Measurements from ENCODE around the gene ZFC3H1. TPM values are rescaled to one million over a fixed set of nuclear protein-coding genes. Genes with fewer than 3 reads are reported as not detected.

The ZFC3H1 gene
- total RNA-seq, 1 donor from 2014 or later: 51.7 TPM

DNA sequence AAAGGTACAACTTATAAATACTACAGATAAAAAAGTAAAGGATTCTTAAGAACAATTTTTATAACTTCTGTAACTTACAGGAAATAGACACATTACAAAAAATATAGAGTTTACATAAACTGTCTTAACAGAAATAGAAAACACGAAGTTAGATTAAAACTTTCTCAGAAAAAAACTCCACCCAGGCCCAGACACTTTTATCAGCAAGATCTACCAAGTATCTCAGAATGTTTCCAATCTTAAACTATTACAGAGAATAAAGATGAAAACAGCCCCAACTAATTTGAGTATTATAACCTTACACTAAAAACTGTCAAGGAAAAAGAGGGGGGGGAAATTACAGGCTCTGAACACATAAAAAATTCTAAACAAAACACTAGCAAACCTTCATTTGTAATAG, 8.2 kb downstream of the ZFC3H1 start:
- TF ChIP-seq, protein P1, sequence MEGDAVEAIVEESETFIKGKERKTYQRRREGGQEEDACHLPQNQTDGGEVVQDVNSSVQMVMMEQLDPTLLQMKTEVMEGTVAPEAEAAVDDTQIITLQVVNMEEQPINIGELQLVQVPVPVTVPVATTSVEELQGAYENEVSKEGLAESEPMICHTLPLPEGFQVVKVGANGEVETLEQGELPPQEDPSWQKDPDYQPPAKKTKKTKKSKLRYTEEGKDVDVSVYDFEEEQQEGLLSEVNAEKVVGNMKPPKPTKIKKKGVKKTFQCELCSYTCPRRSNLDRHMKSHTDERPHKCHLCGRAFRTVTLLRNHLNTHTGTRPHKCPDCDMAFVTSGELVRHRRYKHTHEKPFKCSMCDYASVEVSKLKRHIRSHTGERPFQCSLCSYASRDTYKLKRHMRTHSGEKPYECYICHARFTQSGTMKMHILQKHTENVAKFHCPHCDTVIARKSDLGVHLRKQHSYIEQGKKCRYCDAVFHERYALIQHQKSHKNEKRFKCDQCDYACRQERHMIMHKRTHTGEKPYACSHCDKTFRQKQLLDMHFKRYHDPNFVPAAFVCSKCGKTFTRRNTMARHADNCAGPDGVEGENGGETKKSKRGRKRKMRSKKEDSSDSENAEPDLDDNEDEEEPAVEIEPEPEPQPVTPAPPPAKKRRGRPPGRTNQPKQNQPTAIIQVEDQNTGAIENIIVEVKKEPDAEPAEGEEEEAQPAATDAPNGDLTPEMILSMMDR (IDR thresholded peaks at IDR 0.05; ENCODE audit: insufficient read depth, low read depth, low read length): no peak
- no peak for TF ChIP-seq EZH2 (IDR thresholded peaks at IDR 0.05; ENCODE audit: insufficient read depth, low read length)
- no peak for FAIRE-seq
- H3K9me3 Mint-ChIP-seq (ENCODE audit: unreplicated experiment): no peaks in the 10 kb centered on the region
- Histone ChIP-seq H3K4me1 (ENCODE audit: insufficient read depth, low read length) (no peaks in the 10 kb centered on the region), H3K4me2 (ENCODE audit: low read length) (peak overlapping the region; percentile 57), H3K4me3 (ENCODE audit: insufficient read depth, low read depth, low read length) (no peak overlapping the region), H4K20me1 (ENCODE audit: insufficient read depth, low read length) (peaks cover 83% of the 10 kb centered on the region), H3K9me3 (ENCODE audit: insufficient read depth, low read depth, low read length) (no peaks in the 10 kb centered on the region), H3K36me3 (ENCODE audit: insufficient read depth, low read length) (peaks cover 50% of the 10 kb centered on the region), H3K27ac (ENCODE audit: low read depth, low read length) (no peak overlapping the region), H3K27me3 (ENCODE audit: insufficient read depth, low read length) (no peaks in the 10 kb centered on the region), H3K79me2 (ENCODE audit: insufficient read depth, low read length) (peaks cover 100% of the 10 kb centered on the region), H2AFZ (ENCODE audit: low read depth, low read length) (no peak overlapping the region), H3K9ac (ENCODE audit: low read length) (no peak overlapping the region)
- H3K27me3 Mint-ChIP-seq (ENCODE audit: low read depth, unreplicated experiment): no peaks in the 10 kb centered on the region
- no peak overlapping the region for H3K27ac Mint-ChIP-seq (ENCODE audit: unreplicated experiment)
- peaks cover 25% of the 10 kb centered on the region for H3K36me3 Mint-ChIP-seq (ENCODE audit: low read depth, unreplicated experiment)
- no peak for DNase-seq (ENCODE audit: low read depth)
- H3K4me3 Mint-ChIP-seq (ENCODE audit: unreplicated experiment): peak overlapping the region; percentile 69
- peaks cover 25% of the 10 kb centered on the region for H3K4me1 Mint-ChIP-seq (ENCODE audit: low read depth, unreplicated experiment)

DNA sequence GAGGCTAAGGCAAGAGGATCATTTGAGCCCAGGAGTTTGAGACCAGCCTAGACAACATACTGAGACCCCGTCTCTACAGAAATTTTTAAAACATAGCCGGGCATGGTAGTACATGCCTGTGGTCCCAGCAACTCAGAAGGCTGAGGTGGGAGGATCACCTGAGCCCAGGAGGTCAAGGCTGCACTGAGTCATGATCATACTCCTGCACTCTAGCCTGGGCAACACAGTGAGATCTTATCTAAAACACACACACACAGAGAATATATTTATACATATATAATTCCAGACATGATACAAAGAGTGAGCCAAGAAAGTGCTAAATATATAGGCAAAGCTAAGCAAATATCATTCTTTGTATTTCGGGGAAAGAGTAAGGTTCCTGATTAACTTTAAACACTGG, 9.4 kb downstream of the ZFC3H1 start:
- H4K20me1 ChIP-seq (ENCODE audit: insufficient read depth, low read length): peaks cover 78% of the 10 kb centered on the region
- no peaks in the 10 kb centered on the region for H3K9me3 ChIP-seq (ENCODE audit: insufficient read depth, low read depth, low read length)
- no peak overlapping the region for H3K27ac ChIP-seq (ENCODE audit: low read depth, low read length)
- H3K4me2 ChIP-seq (ENCODE audit: low read length): peak overlapping the region; percentile 18
- Mint-ChIP-seq H3K9me3 (ENCODE audit: unreplicated experiment) (no peaks in the 10 kb centered on the region), H3K27me3 (ENCODE audit: low read depth, unreplicated experiment) (no peaks in the 10 kb centered on the region), H3K27ac (ENCODE audit: unreplicated experiment) (peak overlapping the region; percentile 30), H3K36me3 (ENCODE audit: low read depth, unreplicated experiment) (peaks cover 25% of the 10 kb centered on the region), H3K4me3 (ENCODE audit: unreplicated experiment) (no peak overlapping the region), H3K4me1 (ENCODE audit: low read depth, unreplicated experiment) (peaks cover 23% of the 10 kb centered on the region)
- TF ChIP-seq, protein P1 (IDR thresholded peaks at IDR 0.05; ENCODE audit: insufficient read depth, low read depth, low read length): no peak
- TF ChIP-seq EZH2 (IDR thresholded peaks at IDR 0.05; ENCODE audit: insufficient read depth, low read length): no peak
- DNase-seq (ENCODE audit: low read depth): no peak
- no peaks in the 10 kb centered on the region for H3K4me1 ChIP-seq (ENCODE audit: insufficient read depth, low read length)
- H2AFZ ChIP-seq (ENCODE audit: low read depth, low read length): no peak overlapping the region
- peaks cover 44% of the 10 kb centered on the region for H3K36me3 ChIP-seq (ENCODE audit: insufficient read depth, low read length)
- no peak for FAIRE-seq
- H3K4me3 ChIP-seq (ENCODE audit: insufficient read depth, low read depth, low read length): no peak overlapping the region
- no peak overlapping the region for H3K9ac ChIP-seq (ENCODE audit: low read length)
- no peaks in the 10 kb centered on the region for H3K27me3 ChIP-seq (ENCODE audit: insufficient read depth, low read length)
- H3K79me2 ChIP-seq (ENCODE audit: insufficient read depth, low read length): peaks cover 100% of the 10 kb centered on the region

DNA sequence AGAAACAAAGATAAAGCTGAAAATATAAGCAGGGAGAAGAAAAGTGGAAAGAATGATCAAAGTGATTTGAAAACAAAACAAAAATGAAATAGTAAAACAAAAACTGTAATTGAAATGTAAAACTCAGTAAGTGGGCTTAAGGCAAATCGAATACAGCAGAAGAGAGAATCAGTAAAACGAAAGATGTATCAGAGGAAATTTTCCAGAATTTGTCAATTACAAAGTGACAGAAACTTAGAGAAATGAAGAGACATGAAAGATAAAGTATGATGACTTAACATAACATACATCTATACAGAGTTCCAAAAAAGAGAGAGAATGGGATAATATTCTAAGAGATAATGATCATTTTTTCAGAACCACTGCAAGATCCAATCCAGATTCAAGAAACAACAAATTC, 10.5 kb downstream of the ZFC3H1 start:
- H4K20me1 ChIP-seq (ENCODE audit: insufficient read depth, low read length): peaks cover 76% of the 10 kb centered on the region

More for the DNA sequence above, 10.5 kb downstream of the ZFC3H1 start:
- TF ChIP-seq EZH2 (IDR thresholded peaks at IDR 0.05; ENCODE audit: insufficient read depth, low read length): no peak
- TF ChIP-seq, protein P1 (IDR thresholded peaks at IDR 0.05; ENCODE audit: insufficient read depth, low read depth, low read length): no peak
- Histone ChIP-seq H3K36me3 (ENCODE audit: insufficient read depth, low read length) (peaks cover 36% of the 10 kb centered on the region), H3K4me3 (ENCODE audit: insufficient read depth, low read depth, low read length) (no peak overlapping the region), H3K4me2 (ENCODE audit: low read length) (no peak overlapping the region), H3K79me2 (ENCODE audit: insufficient read depth, low read length) (peaks cover 100% of the 10 kb centered on the region), H3K9me3 (ENCODE audit: insufficient read depth, low read depth, low read length) (no peaks in the 10 kb centered on the region), H3K4me1 (ENCODE audit: insufficient read depth, low read length) (no peaks in the 10 kb centered on the region), H2AFZ (ENCODE audit: low read depth, low read length) (no peak overlapping the region), H3K27ac (ENCODE audit: low read depth, low read length) (no peak overlapping the region), H3K9ac (ENCODE audit: low read length) (no peak overlapping the region), H3K27me3 (ENCODE audit: insufficient read depth, low read length) (no peaks in the 10 kb centered on the region)
- Mint-ChIP-seq H3K4me3 (ENCODE audit: unreplicated experiment) (no peak overlapping the region), H3K36me3 (ENCODE audit: low read depth, unreplicated experiment) (peaks cover 18% of the 10 kb centered on the region), H3K27ac (ENCODE audit: unreplicated experiment) (no peak overlapping the region), H3K27me3 (ENCODE audit: low read depth, unreplicated experiment) (no peaks in the 10 kb centered on the region), H3K4me1 (ENCODE audit: low read depth, unreplicated experiment) (peaks cover 20% of the 10 kb centered on the region), H3K9me3 (ENCODE audit: unreplicated experiment) (no peaks in the 10 kb centered on the region)
- DNase-seq (ENCODE audit: low read depth) (no peak), FAIRE-seq (no peak)
